Ovary (tissue), 3 donors: Measurements from ENCODE around the gene MUSK.

Experiments used
- EP300 ChIP-seq: sonication (generic); formaldehyde crosslinking; IDR thresholded peaks from one replicate; pipeline ENCODE4 v1.6.1; 2017; ENCODE audit warnings: antibody characterized with exemption
- POLR2A ChIP-seq: fragments of 450-650 bp; IDR thresholded peaks from one replicate; pipeline ENCODE4 v1.6.1; 2017; ENCODE audit warnings: antibody characterized with exemption, mild to moderate bottlenecking, moderate library complexity
- TF ChIP-seq, protein P1 (sequence below), 3 donors: fragments of 450-650 bp in 2 of 3; fragments of 200-600 bp in 1 of 3; IDR thresholded peaks; one replicate each; pipeline versions ENCODE4 v1.5.1 to v1.8.0; 2016 to 2022; ENCODE audit warnings: antibody characterized with exemption in 3 of 3, mild to moderate bottlenecking in 1 of 3
- donor health status: DM: no; HTN: no; CAD: no.

DNA sequence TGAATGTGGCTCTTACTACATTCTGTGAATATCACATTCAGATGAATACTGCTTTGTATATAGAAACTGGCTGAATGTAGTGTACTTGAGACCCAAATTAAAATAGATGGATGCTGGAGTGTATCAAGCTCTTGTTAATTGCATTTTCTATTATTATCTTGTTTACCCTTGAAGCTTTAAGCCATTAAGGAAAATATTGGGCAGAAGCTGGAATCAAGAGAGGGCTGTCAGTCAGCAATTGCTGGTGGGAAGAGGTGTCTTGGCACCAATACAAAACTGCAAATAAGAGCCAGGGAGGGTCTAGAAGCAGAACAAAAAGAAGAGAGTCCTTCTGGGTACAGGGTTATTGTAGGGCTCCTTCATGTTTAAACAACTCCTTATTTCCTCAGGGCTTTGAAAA lies 38.8 kb downstream of the MUSK start:
- TF ChIP-seq, protein P1, sequence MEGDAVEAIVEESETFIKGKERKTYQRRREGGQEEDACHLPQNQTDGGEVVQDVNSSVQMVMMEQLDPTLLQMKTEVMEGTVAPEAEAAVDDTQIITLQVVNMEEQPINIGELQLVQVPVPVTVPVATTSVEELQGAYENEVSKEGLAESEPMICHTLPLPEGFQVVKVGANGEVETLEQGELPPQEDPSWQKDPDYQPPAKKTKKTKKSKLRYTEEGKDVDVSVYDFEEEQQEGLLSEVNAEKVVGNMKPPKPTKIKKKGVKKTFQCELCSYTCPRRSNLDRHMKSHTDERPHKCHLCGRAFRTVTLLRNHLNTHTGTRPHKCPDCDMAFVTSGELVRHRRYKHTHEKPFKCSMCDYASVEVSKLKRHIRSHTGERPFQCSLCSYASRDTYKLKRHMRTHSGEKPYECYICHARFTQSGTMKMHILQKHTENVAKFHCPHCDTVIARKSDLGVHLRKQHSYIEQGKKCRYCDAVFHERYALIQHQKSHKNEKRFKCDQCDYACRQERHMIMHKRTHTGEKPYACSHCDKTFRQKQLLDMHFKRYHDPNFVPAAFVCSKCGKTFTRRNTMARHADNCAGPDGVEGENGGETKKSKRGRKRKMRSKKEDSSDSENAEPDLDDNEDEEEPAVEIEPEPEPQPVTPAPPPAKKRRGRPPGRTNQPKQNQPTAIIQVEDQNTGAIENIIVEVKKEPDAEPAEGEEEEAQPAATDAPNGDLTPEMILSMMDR (IDR thresholded peaks at IDR 0.05), result no peak
- no peak for TF ChIP-seq POLR2A
- no peak for TF ChIP-seq EP300
